CD4-positive, alpha-beta memory T cell (primary cell): Measurements from ENCODE around the gene MRPL54. TPM values are rescaled to one million over a fixed set of nuclear protein-coding genes. Genes with fewer than 3 reads are reported as not detected.

ENCODE experiments used
- CTCF ChIA-PET: fragments of 350-600 bp; sonication (Branson Sonifier 250); formaldehyde crosslinking; loops from one replicate; lab custom pipeline; 2021; ENCODE audit warnings: inconsistent platforms; ENCODE audit not compliant: partially characterized antibody; lab: Charles Lee
- POLR2A ChIA-PET: fragments of 350-600 bp; sonication (Branson Sonifier 250); formaldehyde crosslinking; loops from one replicate; lab custom pipeline; 2021; ENCODE audit not compliant: partially characterized antibody; lab: Charles Lee
- DNase-seq, 5 donors: peaks; one replicate each; pipeline versions ENCODE4 v3.0.0 to v3.0.0-alpha.2; 2020 to 2022; ENCODE audit warnings: mixed read lengths in 1 of 5
- H3K27ac ChIP-seq: one replicate; pipeline ENCODE4 v1.7.0; 2013; ENCODE audit warnings: low read depth, low read length
- H3K27me3 ChIP-seq: 2 replicates; pipeline ENCODE4 v1.7.0; 2013; ENCODE audit warnings: mild to moderate bottlenecking, low read length, moderate library complexity; ENCODE audit not compliant: insufficient read depth
- H3K36me3 ChIP-seq: 2 replicates; pipeline ENCODE4 v1.7.0; 2013; ENCODE audit warnings: mild to moderate bottlenecking, low read length, moderate library complexity; ENCODE audit not compliant: insufficient read depth
- H3K4me1 ChIP-seq: 2 replicates; pipeline ENCODE4 v1.7.0; 2013; ENCODE audit warnings: mild to moderate bottlenecking, low read length, moderate library complexity; ENCODE audit not compliant: insufficient read depth
- H3K4me3 ChIP-seq, 2 donors: one replicate each; pipeline ENCODE4 v1.7.0; 2013; ENCODE audit warnings: low read length in 2 of 2, mild to moderate bottlenecking in 1 of 2
- H3K9me3 ChIP-seq, 2 donors: one replicate each; pipeline ENCODE4 v1.7.0; 2013; ENCODE audit warnings: low read length in 2 of 2, control low read depth in 1 of 2; ENCODE audit not compliant: control insufficient read depth in 1 of 2
- H3K27ac Mint-ChIP-seq, 7 donors: one replicate each; pipeline ENCODE4 v1.8.0; 2020 to 2021; ENCODE audit warnings: mixed read lengths in 7 of 7, mild to moderate bottlenecking in 6 of 7, inconsistent platforms in 3 of 7, moderate library complexity in 3 of 7
- H3K27me3 Mint-ChIP-seq, 2 donors: one replicate each; pipeline ENCODE4 v1.8.0; 2020 to 2021; ENCODE audit warnings: mixed read lengths in 2 of 2
- H3K36me3 Mint-ChIP-seq, 2 donors: one replicate each; pipeline ENCODE4 v1.8.0; 2020 to 2021; ENCODE audit warnings: mixed read lengths in 2 of 2, inconsistent platforms in 1 of 2, mild to moderate bottlenecking in 1 of 2
- H3K4me1 Mint-ChIP-seq, 4 donors: one replicate each; pipeline ENCODE4 v1.8.0; 2020 to 2021; ENCODE audit warnings: mixed read lengths in 4 of 4, mild to moderate bottlenecking in 1 of 4
- H3K4me3 Mint-ChIP-seq, 8 donors: one replicate each; pipeline ENCODE4 v1.8.0; 2020 to 2021; ENCODE audit warnings: mixed read lengths in 8 of 8, mild to moderate bottlenecking in 7 of 8, moderate library complexity in 6 of 8, inconsistent platforms in 3 of 8
- H3K9me3 Mint-ChIP-seq, 8 donors: one replicate each; pipeline ENCODE4 v1.8.0; 2020 to 2021; ENCODE audit warnings: mixed read lengths in 8 of 8, mild to moderate bottlenecking in 5 of 8, inconsistent platforms in 3 of 8, moderate library complexity in 1 of 8
- intact Hi-C: fragments of 100-400 bp; cut with micrococcal nuclease; formaldehyde crosslinking; loops from one replicate; pipeline ENCODE4 v1.15.1; 2023
- polyA plus RNA-seq, 2 donors: library from polyadenylated mRNA; unstranded; fragments of 300-500 nt; fragmentation: Illumina TruSeq; gene quantifications; one replicate each; pipeline ENCODE4 v1.2.3, GENCODE V29; 2021
- total RNA-seq, 2 experiments: library from RNA; stranded (reverse); gene quantifications; one replicate each; pipeline ENCODE4 v1.2.3, GENCODE V29; 2021

MRPL54 gene
- total and polyA plus RNA-seq, 4 experiments from 2014 or later: 36.7 to 107 (median 70.2) TPM

GRCh38 chr19:3771000-3771905, 8.8 kb downstream of the MRPL54 start:
- H3K4me1 Mint-ChIP-seq: peaks cover 4 to 7% (median 6%) of the 10 kb centered on the region in 4 donors
- peaks cover 14% of the 10 kb centered on the region for H3K36me3 ChIP-seq
- no peaks in the 10 kb centered on the region for H3K4me1 ChIP-seq
- H3K4me3 ChIP-seq: no peak overlapping the region
- no peaks in the 10 kb centered on the region for H3K27me3 Mint-ChIP-seq
- intact Hi-C loops: no loop called here
- DNase-seq: peak in 1 of 5 donors; percentile 29
- no peaks in the 10 kb centered on the region for H3K9me3 Mint-ChIP-seq
- peak overlapping the region in 1 of 7 donors; percentile 49 for H3K27ac Mint-ChIP-seq
- no peaks in the 10 kb centered on the region for H3K9me3 ChIP-seq
- CTCF ChIA-PET: interaction anchor here (1.9 kb wide), 1 partner anchor 8 kb away, joined by 5 read pairs; the partner anchor contains the start of gene MRPL54
- no peak overlapping the region for H3K4me3 Mint-ChIP-seq
- POLR2A ChIA-PET: interaction anchor here (0.8 to 1.9 kb wide), 2 partner anchors 8 to 10 kb away, joined by 3 to 5 read pairs; partner anchors contain the start of genes APBA3 and MRPL54
- peaks cover 13 to 14% of the 10 kb centered on the region in 2 donors for H3K36me3 Mint-ChIP-seq
- no peak overlapping the region for H3K27ac ChIP-seq
- no peaks in the 10 kb centered on the region for H3K27me3 ChIP-seq

GRCh38 chr19:3771906-3772455, 9.5 kb downstream of the MRPL54 start, which contains the start of gene RAX2:
Gene RAX2, minus strand, starts transcription at chr19:3772228. Its CDS starts 486 bp downstream, at chr19:3771742.
- ChIA-PET CTCF (interaction anchor here (1.9 kb wide), 1 partner anchor 9 kb away, joined by 5 read pairs; the partner anchor contains the start of gene MRPL54), POLR2A (interaction anchor here (0.7 to 1.9 kb wide), 3 partner anchors 9 to 263 kb away, joined by 3 to 5 read pairs (median 3); partner anchors contain the start of gene MRPL54)
- Mint-ChIP-seq H3K27ac (peak within 1 kb of the TSS in 2 of 7 donors; percentile 49 to 72), H3K4me1 (peaks cover 0 to 2% (median under 1%) of the 10 kb centered on the region in 4 donors), H3K4me3 (no peak within 1 kb of the TSS), H3K36me3 (peaks cover 8 to 9% of the 10 kb centered on the region in 2 donors), H3K9me3 (no peaks in the 10 kb centered on the region), H3K27me3 (no peaks in the 10 kb centered on the region)
- H3K4me3 ChIP-seq: no peak within 1 kb of the TSS
- DNase-seq: peak in 1 of 5 donors; percentile 20
- H3K27ac ChIP-seq: no peak within 1 kb of the TSS
- intact Hi-C loops: no loop called here
- H3K9me3 ChIP-seq: no peaks in the 10 kb centered on the region
- no peaks in the 10 kb centered on the region for H3K27me3 ChIP-seq
- H3K4me1 ChIP-seq: no peaks in the 10 kb centered on the region
- H3K36me3 ChIP-seq: peaks cover 8% of the 10 kb centered on the region

DNA sequence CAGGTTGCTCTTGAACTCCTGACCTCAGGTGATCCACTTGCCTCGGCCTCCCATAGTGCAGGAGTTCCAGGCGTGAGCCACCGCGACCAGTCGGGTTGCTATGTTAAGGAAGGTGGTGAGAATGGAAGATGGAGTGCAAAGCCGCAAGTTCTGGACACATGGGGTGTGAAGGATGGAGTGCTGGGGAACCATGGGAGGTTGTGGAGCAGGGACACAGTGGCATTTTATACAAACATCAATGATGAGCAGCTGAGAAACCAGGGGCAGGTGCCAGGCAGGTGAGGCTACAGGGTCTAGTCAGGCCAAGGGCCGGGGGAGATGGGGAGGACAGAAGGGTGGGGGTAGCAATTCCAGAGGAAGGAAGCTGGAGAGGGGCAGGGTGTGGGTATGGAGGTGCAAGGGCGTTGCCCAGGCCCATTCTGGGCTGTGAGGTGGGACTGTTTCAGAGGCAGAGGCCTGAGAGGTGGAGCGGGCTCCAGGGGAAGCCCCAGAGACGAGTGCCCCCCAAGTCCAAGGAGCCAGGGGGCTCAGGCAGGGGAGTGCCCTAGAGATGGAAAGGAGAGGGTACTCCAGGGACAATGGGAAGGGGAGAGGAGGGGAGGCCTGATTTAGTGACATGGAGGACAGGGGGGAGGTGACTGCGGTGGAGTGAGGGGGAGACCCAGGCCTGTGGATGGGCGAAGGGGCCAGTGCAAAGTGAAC, 11.5 kb downstream of the MRPL54 start:
- H3K27ac Mint-ChIP-seq: peak overlapping the region in 3 of 7 donors; percentile 65 to 84 (median 71)
- CTCF ChIA-PET: interaction anchor here (0.9 kb wide), 1 partner anchor 48 kb away, joined by 3 read pairs; no protein-coding TSS in a partner anchor

DNA sequence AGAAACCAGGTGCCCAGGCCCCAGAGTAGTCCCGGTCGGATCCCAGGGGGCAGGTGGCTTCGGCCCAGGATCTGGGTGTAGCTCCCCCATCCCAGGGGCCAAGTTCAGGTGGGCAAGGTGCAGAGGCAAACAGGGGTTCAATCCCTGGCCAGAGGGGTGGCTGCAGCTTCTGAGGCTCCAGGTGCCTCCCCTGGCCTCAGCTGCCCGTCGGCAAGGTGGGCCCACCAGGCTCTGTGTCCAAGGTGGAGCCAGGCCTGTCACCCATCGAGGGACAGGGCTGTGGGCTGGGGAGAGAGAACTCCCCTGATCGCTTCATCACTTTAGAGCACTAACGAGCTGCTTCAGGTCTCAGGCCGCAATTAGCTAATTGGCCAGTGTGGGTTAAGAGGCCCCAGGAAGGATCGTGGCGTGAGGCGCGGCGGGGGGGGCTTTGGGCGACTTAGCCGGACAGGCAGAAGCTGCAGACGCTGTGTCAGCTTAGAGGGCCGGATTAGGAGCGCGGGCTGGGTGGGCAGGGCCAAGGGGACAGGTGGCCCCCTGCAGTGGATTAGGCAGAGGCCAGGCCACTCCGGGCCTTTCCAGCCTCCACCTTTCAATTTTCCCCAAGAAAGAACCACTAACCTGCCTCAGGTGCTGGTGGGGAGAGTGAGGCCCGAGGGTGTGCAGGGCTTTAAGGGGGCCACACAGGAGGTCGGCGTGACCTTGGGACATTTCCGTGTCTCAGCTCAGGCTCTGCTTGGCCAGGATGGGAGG, 12.3 kb downstream of the MRPL54 start:
- Mint-ChIP-seq H3K27ac (peak overlapping the region in 2 of 7 donors; percentile 57 to 62), H3K9me3 (peaks cover 0 to under 1% (median 0%) of the 10 kb centered on the region in 8 donors), H3K4me1 (peaks cover 0 to 2% (median under 1%) of the 10 kb centered on the region in 4 donors), H3K4me3 (no peak overlapping the region), H3K27me3 (no peaks in the 10 kb centered on the region), H3K36me3 (peaks cover 3 to 4% of the 10 kb centered on the region in 2 donors)
- Histone ChIP-seq H3K9me3 (no peaks in the 10 kb centered on the region), H3K4me3 (no peak overlapping the region), H3K27ac (no peak overlapping the region), H3K27me3 (no peaks in the 10 kb centered on the region), H3K36me3 (no peaks in the 10 kb centered on the region), H3K4me1 (no peaks in the 10 kb centered on the region)
- CTCF ChIA-PET: interaction anchor here (0.9 kb wide), 1 partner anchor 48 kb away, joined by 3 read pairs; no protein-coding TSS in a partner anchor
- DNase-seq: peak in 1 of 5 donors; percentile 27
- POLR2A ChIA-PET: interaction anchor here (1.6 to 2.3 kb wide), 2 partner anchors 12 to 38 kb away, joined by 4 to 11 read pairs; partner anchors contain the start of genes APBA3 and MRPL54
- intact Hi-C loops: no loop called here

More for the DNA sequence above, 11.5 kb downstream of the MRPL54 start:
- H3K4me1 Mint-ChIP-seq: peaks cover 0 to 2% (median under 1%) of the 10 kb centered on the region in 4 donors
- peaks cover 5% of the 10 kb centered on the region in 2 donors for H3K36me3 Mint-ChIP-seq
- H3K4me3 Mint-ChIP-seq: no peak overlapping the region
- no peak overlapping the region for H3K4me3 ChIP-seq
- no peaks in the 10 kb centered on the region for H3K9me3 Mint-ChIP-seq
- H3K36me3 ChIP-seq: no peaks in the 10 kb centered on the region
- DNase-seq: peak in 1 of 5 donors; percentile 22
- no peaks in the 10 kb centered on the region for H3K9me3 ChIP-seq
- no peak overlapping the region for H3K27ac ChIP-seq
- H3K27me3 Mint-ChIP-seq: no peaks in the 10 kb centered on the region
- H3K4me1 ChIP-seq: no peaks in the 10 kb centered on the region
- POLR2A ChIA-PET: interaction anchor here (2.3 kb wide), 1 partner anchor 12 kb away, joined by 11 read pairs; the partner anchor contains the start of genes APBA3 and MRPL54
- H3K27me3 ChIP-seq: no peaks in the 10 kb centered on the region
- intact Hi-C loops: no loop called here

DNA sequence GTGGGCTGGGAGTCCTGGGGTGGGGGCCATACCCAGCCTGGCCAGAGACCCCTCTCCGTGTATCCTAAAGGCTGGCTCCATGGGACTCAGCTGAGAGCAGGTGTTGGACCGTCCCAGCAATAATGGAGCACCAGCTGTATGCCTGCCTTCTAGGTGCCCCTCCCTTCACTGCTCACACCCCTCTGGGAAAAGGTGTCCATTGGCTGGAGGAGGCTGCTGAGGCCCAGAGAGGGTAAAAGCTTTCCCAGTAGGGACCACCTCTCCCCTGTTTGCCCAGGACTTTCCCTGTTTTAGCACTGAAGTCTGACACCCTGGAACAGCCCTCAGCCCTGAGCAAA, 12.9 kb downstream of the MRPL54 start:
- intact Hi-C loops: no loop called here
- CTCF ChIA-PET: no interaction called here
- H3K27me3 ChIP-seq: no peaks in the 10 kb centered on the region
- Mint-ChIP-seq H3K4me1 (peaks cover 0 to 2% (median under 1%) of the 10 kb centered on the region in 4 donors), H3K4me3 (no peak overlapping the region), H3K36me3 (peaks cover 3 to 4% of the 10 kb centered on the region in 2 donors), H3K9me3 (peaks cover 0 to 3% (median 0%) of the 10 kb centered on the region in 8 donors), H3K27ac (no peak overlapping the region), H3K27me3 (no peaks in the 10 kb centered on the region)
- H3K4me3 ChIP-seq: no peak overlapping the region
- H3K4me1 ChIP-seq: no peaks in the 10 kb centered on the region
- POLR2A ChIA-PET: interaction anchor here (1.6 to 2.3 kb wide), 2 partner anchors 13 to 37 kb away, joined by 4 to 11 read pairs; partner anchors contain the start of genes APBA3 and MRPL54
- DNase-seq: no peak
- H3K9me3 ChIP-seq: no peaks in the 10 kb centered on the region
- H3K36me3 ChIP-seq: no peaks in the 10 kb centered on the region
- H3K27ac ChIP-seq: no peak overlapping the region

GRCh38 chr19:3775831-3776230, 13.3 kb downstream of the MRPL54 start:
- Histone ChIP-seq H3K9me3 (peaks cover 0 to 2% of the 10 kb centered on the region in 2 donors), H3K27ac (no peak overlapping the region), H3K27me3 (no peaks in the 10 kb centered on the region), H3K4me1 (no peaks in the 10 kb centered on the region), H3K36me3 (no peaks in the 10 kb centered on the region), H3K4me3 (no peak overlapping the region)
- Mint-ChIP-seq H3K4me1 (peaks cover 0 to 2% (median 1%) of the 10 kb centered on the region in 4 donors), H3K27me3 (no peaks in the 10 kb centered on the region), H3K27ac (no peak overlapping the region), H3K36me3 (peaks cover 4% of the 10 kb centered on the region in 2 donors), H3K4me3 (no peak overlapping the region), H3K9me3 (peaks cover 0 to 5% (median 1%) of the 10 kb centered on the region in 8 donors)
- ChIA-PET POLR2A (interaction anchor here (1.6 to 2.3 kb wide), 2 partner anchors 13 to 37 kb away, joined by 4 to 11 read pairs; partner anchors contain the start of genes APBA3 and MRPL54), CTCF (no interaction called here)
- intact Hi-C loops: no loop called here
- DNase-seq: peak in 1 of 5 donors; percentile 22
